Right renal pelvis (tissue), 4 donors: ENCODE measurements around the gene TSHZ2. TPM values are rescaled to one million over a fixed set of nuclear protein-coding genes. Genes with fewer than 3 reads are reported as not detected.
A peak's percentile ranks its signal among the peaks of the same experiment; 100 is the strongest.

Experiments used
- DNase-seq, 4 donors: peaks; one replicate each; pipeline ENCODE4 v3.0.0-alpha.2; 2013; ENCODE audit warnings: low read depth in 4 of 4, low spot score in 3 of 4, missing footprints in 1 of 4
- polyA plus RNA-seq, 4 donors: library from polyadenylated mRNA; unstranded; fragments of 120-200 nt; gene quantifications; one replicate each; pipeline ENCODE4 v1.2.1, GENCODE V29; 2013; ENCODE audit not compliant: insufficient read length in 4 of 4

The TSHZ2 gene
- polyA plus RNA-seq = 10 to 100 TPM; 12.6 to 14.2 (median 12.9) TPM

DNA sequence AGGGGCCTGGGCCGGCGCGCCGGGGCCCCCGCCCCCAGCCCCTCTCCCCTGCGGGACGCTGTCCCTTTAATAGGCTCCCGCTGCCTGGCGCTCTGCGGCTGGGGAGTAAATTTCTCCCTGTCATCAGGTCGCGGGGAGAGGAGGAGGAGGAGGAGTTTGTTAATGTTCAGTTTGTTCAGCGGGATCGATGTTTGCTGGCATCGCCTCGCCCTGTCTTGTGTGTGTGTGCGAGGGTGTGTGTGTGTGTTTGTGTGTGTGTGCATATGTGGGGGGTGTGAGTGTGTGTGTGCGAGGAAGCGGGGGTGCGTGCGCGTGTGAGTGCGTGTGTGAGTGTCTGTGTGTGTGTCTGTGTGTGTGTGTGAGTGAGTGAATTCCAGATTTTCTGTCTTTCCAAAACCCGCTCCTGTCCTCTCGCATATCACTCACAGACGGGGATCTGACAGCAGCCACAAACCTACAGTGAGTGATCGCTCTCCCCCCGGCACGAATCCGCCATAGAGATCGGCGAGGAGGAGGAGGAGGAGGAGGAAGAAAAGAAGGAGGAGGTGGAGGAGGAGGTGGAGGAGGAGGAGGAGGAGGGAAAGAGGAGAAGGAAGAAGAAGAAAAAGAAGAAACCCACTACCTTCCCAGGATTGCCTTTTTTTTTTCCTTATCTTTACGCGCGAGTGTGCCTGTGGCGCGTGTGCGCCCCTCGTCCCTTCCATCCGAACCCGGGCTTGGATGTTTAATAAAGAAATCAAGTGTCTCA lies at the start of gene TSHZ2:
TSHZ2 (plus strand) TSS at position 169 of the 748 bp plus-strand sequence. CDS start 936 bp downstream, outside the sequence.
- DNase-seq = no peak

- DNase-seq = no peak
Observed at GRCh38 chr20:52922436-52922835, 49.7 kb upstream of the TSHZ2 start.

GRCh38 chr20:52923123-52923937 lies 48.8 kb upstream of the TSHZ2 start:
- DNase-seq = no peak

GRCh38 chr20:52924411-52925271 lies 47.5 kb upstream of the TSHZ2 start:
- DNase-seq = no peak

- DNase-seq = no peak
Observed at GRCh38 chr20:52926505-52926904, 45.7 kb upstream of the TSHZ2 start.

DNA sequence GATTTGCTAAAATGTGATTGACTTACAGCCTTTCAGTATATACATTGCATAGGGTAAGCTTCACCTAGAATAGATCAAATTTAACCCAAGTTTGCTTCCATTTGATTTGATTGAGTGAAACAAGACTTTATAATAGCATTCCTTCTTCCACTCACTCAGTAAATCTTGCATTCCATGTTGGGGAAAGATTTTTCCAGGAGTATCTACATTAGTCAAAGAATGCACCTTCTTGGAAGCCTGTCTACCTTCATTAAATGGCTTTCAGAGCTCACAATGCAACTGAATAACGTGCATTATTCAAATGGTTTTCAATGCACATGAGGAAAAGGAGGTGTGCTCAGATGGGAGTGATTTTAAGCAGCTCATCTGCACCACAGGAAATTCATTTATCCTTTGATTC lies 38.3 kb upstream of the TSHZ2 start:
- DNase-seq = no peak

- DNase-seq = no peak
Observed at GRCh38 chr20:52936351-52937340, 35.5 kb upstream of the TSHZ2 start.

- no peak for DNase-seq
Observed at GRCh38 chr20:52937591-52938100, 34.5 kb upstream of the TSHZ2 start.

GRCh38 chr20:52939141-52939540 lies 33.0 kb upstream of the TSHZ2 start:
- no peak for DNase-seq

DNA sequence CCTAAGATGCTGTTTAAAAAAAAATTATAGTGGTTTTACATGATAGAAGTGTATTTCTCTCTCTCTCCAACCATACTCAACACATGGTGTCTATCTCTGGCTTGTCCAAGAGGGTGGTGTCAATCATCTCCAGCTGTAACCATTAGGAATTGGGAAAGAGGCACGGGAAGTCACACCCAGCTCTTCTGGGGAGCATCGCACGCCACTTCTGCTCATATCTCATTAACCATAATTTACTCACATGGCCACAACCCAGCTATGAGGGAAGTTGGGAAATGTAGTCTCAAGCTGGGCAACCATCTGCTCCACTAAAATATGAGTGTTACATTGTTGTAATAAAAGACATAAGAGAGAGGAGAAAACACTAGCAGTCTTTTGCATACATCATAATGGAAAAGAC lies 30.4 kb upstream of the TSHZ2 start:
- DNase-seq = no peak

DNA sequence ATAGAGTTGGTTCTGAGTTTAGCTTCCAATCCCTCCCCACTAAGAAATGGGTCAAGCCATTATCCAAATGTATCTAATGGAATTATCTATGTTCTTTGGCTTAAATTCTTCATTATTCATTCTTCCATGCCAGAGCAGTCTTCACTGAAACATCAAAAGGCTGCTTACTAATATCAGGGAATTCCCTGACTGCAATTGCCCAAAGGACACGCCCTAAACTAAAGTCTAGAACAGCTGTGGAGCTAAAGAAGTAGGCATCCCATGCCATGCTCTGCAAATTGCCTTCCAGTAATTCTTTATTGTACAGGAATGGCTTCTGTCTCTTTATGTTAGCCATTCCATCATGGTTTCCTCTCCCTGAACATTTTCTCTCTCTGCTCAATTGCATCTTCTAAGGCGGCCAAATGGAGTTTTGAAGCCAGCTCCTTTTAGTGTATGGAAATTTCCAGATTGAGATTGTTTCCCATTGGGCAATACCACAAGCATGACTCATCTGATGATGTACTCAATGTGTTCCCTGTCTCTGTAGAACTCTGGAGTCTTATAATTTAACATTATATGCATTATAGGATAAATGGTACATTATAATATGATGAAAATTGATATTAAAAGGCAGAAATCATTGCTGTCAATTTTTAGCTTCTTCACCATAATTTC lies 28.8 kb upstream of the TSHZ2 start:
- DNase-seq = no peak

DNA sequence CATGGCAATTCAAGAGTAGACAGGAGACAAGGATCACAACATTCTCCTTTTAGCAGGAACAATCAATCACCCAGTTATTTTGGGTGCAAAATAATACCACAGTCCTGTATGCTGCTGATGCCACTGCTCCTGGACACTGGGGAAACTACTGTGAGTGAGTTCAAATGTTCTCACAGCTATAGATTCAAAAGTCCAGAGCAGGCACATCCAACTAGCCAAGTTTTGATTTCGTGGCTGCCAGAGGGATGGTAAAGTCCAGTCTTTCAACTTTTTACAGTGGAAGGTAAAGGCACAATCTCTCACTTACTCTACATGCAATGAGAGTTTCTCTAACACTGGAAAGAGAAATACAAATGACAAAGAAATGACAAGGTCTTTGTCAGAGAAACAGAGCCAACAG lies 26.9 kb upstream of the TSHZ2 start:
- DNase-seq = no peak

- DNase-seq = no peak
Observed at GRCh38 chr20:52945862-52946522, 26.2 kb upstream of the TSHZ2 start.

DNA sequence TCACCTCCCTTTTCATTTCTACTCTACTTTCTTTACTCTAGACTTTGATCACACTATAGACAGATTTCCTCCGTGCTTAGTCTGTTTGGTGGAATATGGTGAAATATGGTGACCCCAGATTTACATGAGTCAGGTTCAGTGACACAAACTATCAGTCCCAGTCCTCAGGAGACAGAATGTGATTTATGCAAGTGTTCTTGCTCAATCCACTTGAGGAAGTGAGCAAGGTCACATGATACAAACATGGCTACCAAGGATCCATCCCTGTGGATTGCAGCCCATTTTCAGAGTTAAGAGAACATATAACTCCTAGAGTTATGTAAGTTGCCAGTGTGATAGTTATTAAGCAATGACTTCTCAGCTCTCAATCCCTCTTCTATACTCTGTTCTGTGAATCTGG lies 23.7 kb upstream of the TSHZ2 start:
- DNase-seq = no peak

GRCh38 chr20:52953020-52953419 lies 19.1 kb upstream of the TSHZ2 start:
- DNase-seq = no peak

DNA sequence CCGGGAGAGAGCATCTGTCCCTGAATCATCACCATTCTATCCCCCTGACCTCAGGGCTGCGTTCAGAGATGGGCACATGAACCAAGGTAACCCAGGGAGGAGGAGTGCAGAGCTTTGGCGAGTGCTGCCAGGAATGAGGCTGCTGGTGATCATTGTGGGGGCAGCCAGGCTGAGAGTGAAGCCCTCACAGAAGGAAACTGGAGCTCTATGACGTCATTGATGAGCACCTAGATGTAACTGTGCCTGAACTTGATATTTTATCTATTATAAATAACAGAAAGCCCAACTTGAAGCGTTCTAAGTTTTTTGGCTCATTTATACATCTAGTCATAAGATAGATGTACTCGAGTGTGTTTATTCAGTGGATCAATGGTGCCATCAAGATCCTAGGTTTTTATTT lies 17.3 kb upstream of the TSHZ2 start:
- no peak for DNase-seq

DNA sequence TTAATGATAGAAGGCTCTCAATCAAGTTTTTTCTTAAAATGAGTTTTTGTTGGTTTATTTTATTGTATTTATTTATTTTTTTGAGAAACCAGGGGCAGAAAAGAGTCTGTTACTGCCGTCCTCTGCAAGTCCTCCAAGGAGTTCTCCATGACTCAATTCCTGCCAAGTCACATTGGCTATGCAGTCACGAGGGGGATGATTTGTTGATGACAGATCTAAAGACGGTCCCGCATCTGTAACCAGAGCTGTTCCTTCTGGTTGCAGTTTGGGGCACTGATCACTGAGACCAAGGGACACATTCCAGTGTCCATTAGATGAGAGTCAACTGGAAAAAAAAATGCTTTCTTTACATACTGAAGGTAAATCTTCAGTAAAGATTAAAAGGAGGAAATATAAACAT lies 13.9 kb upstream of the TSHZ2 start:
- no peak for DNase-seq

- DNase-seq = peak in 1 of 4 donors; percentile 67
Observed at GRCh38 chr20:52959125-52959524, 13.0 kb upstream of the TSHZ2 start.
